OCI-LY7 (cell line): ENCODE data around the gene SLC25A17. TPM values are rescaled to one million over a fixed set of nuclear protein-coding genes. Genes with fewer than 3 reads are reported as not detected.
A peak's percentile ranks its signal among the peaks of the same experiment; 100 is the strongest.
"Not testable (repeated sequence)": the region's sequence is repeated elsewhere in the genome, so short reads cannot be mapped to it uniquely, and the experiment has no call there.

Experiments
- BruUV-seq: library from RNA; stranded (reverse); fragments of 400-500 nt; replicated peaks from 2 replicates; lab custom pipeline; 2021; lab: Mats Ljungman, UMichigan
- CTCF ChIA-PET: fragments of 300-600 bp; sonication (Branson Sonifier 250); formaldehyde crosslinking; loops from one replicate; lab custom pipeline; 2022; ENCODE audit warnings: antibody characterized with exemption; ENCODE audit not compliant: unreplicated experiment; lab: Charles Lee
- POLR2A ChIA-PET: fragments of 300-600 bp; sonication (Branson Sonifier 250); formaldehyde crosslinking; loops from one replicate; lab custom pipeline; 2022; ENCODE audit warnings: antibody characterized with exemption; lab: Charles Lee
- DNase-seq: peaks from one replicate; pipeline ENCODE4 v3.0.0-alpha.2; 2015; ENCODE audit warnings: low spot score
- H2AFZ ChIP-seq: fragments of 200-600 bp; sonication (generic), shearing (Covaris generic); 2 replicates; pipeline ENCODE4 v1.6.1; 2014; ENCODE audit warnings: mild to moderate bottlenecking, antibody characterized with exemption, low read length, moderate library complexity
- H3K27ac ChIP-seq: fragments of 200-600 bp; sonication (generic); 2 replicates; pipeline ENCODE4 v1.5.1; 2014; ENCODE audit warnings: mixed run types, low read depth, mild to moderate bottlenecking, moderate library complexity, low read length, inconsistent platforms; ENCODE audit not compliant: poor library complexity, severe bottlenecking
- H3K36me3 ChIP-seq: fragments of 200-600 bp; sonication (generic); 2 replicates; pipeline ENCODE4 v1.6.1; 2014; ENCODE audit warnings: mild to moderate bottlenecking, antibody characterized with exemption, low read length, moderate library complexity, mixed read lengths; ENCODE audit not compliant: insufficient read depth
- H3K4me1 ChIP-seq: fragments of 200-600 bp; sonication (generic); 2 replicates; pipeline ENCODE4 v1.5.1; 2014; ENCODE audit warnings: mild to moderate bottlenecking, low read length; ENCODE audit not compliant: insufficient read depth, poor library complexity, severe bottlenecking
- H3K4me2 ChIP-seq: fragments of 200-600 bp; sonication (generic); 2 replicates; pipeline ENCODE4 v1.6.1; 2014; ENCODE audit warnings: mild to moderate bottlenecking, low read length
- H3K4me3 ChIP-seq: fragments of 200-600 bp; sonication (generic); 2 replicates; pipeline ENCODE4 v1.5.1; 2014; ENCODE audit warnings: mild to moderate bottlenecking, low read depth, low read length; ENCODE audit not compliant: poor library complexity, severe bottlenecking
- H3K79me2 ChIP-seq: fragments of 200-600 bp; sonication (generic); 2 replicates; pipeline ENCODE4 v1.6.1; 2016; ENCODE audit warnings: low read depth, mild to moderate bottlenecking, low read length, moderate library complexity, mixed read lengths; ENCODE audit not compliant: insufficient read depth
- H3K9me2 ChIP-seq: fragments of 200-600 bp; sonication (generic); 2 replicates; pipeline ENCODE4 v1.6.1; 2016; ENCODE audit warnings: mild to moderate bottlenecking, low read length, mixed read lengths; ENCODE audit not compliant: insufficient read depth
- H3K9me3 ChIP-seq: fragments of 200-600 bp; sonication (generic); 2 replicates; pipeline ENCODE4 v1.6.1; 2014; ENCODE audit warnings: mild to moderate bottlenecking, mixed run types, low read length, mixed read lengths
- H4K20me1 ChIP-seq: fragments of 200-600 bp; sonication (generic); 2 replicates; pipeline ENCODE4 v1.6.1; 2014; ENCODE audit warnings: mild to moderate bottlenecking, antibody characterized with exemption, low read length, moderate library complexity, mixed read lengths; ENCODE audit not compliant: insufficient read depth
- EZH2phosphoT487 ChIP-seq: fragments of 200-600 bp; sonication (generic); IDR thresholded peaks from 2 replicates; pipeline ENCODE4 v1.6.1; 2018; ENCODE audit warnings: low read depth, borderline replicate concordance, mild to moderate bottlenecking, mixed run types, antibody characterized with exemption, low read length, moderate library complexity, mixed read lengths
- intact Hi-C: fragments of 100-400 bp; cut with micrococcal nuclease; formaldehyde crosslinking; loops from one replicate; pipeline ENCODE4 v1.10.0; 2022; ENCODE audit not compliant: unreplicated experiment
- total RNA-seq, 2 experiments: library from RNA; depleted of rRNA in 1 of 2; stranded (reverse); fragments of >200 nt in 1 of 2; shearing (Covaris generic) in 1 of 2; gene quantifications; 2 replicates each; pipeline ENCODE4 v1.2.3, GENCODE V29; 2014 to 2022
- TF ChIP-seq, protein P1 (sequence below): fragments of 200-600 bp; sonication (generic); conservative IDR thresholded peaks from 2 replicates; pipeline ENCODE4 v1.5.1; 2014; ENCODE audit warnings: mild to moderate bottlenecking, antibody characterized with exemption, low read length, moderate library complexity, mixed read lengths

SLC25A17 gene
- total RNA-seq, 2 experiments from 2014 or later, result 25.9 to 37.9 TPM

DNA sequence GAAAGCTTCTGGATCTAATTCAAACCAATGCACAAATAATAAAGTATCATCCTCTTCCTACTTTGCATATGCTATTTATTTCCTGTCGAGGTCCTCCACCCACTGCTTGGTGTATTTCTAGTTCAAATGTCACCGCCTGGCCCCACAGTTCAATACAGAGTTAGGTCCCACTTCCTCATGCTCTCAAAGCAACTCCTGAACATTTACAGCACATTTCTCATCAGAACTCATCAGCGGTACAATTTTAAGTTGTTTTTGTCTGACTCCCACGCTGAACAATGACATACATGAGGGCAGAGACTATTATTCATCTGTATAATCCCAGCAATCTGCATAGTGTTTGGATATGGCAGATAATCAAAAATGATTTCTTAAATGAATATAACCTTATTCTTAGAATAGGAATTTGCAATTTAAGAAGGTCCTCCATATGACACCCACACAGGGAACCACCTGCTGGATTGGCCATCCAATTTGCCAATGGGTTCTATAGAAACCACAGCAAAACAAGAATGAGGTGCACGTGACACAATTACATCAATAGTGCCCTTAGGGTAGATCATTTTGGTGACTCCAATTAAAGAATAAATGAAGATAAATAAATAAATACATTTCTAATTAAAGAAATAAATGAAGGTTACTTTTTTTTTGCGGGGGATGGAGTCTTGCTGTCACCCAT is 54.2 kb downstream of the SLC25A17 start:
- no peaks in the 10 kb centered on the region for H3K79me2 ChIP-seq
- peak overlapping the region; percentile 31 for H3K27ac ChIP-seq
- peaks cover 13% of the 10 kb centered on the region for H3K4me1 ChIP-seq
- no peaks in the 10 kb centered on the region for H3K9me3 ChIP-seq
- peak; percentile 24 for DNase-seq
- ChIA-PET POLR2A (interaction anchor here (0.5 kb wide), 1 partner anchor 135 kb away, joined by 4 read pairs; no protein-coding TSS in a partner anchor), CTCF (no interaction called here)
- peak overlapping the region; percentile 32; the same call in 1 of the 2 replicates for H2AFZ ChIP-seq
- H3K36me3 ChIP-seq, result peaks cover 28% of the 10 kb centered on the region
- TF ChIP-seq, protein P1, sequence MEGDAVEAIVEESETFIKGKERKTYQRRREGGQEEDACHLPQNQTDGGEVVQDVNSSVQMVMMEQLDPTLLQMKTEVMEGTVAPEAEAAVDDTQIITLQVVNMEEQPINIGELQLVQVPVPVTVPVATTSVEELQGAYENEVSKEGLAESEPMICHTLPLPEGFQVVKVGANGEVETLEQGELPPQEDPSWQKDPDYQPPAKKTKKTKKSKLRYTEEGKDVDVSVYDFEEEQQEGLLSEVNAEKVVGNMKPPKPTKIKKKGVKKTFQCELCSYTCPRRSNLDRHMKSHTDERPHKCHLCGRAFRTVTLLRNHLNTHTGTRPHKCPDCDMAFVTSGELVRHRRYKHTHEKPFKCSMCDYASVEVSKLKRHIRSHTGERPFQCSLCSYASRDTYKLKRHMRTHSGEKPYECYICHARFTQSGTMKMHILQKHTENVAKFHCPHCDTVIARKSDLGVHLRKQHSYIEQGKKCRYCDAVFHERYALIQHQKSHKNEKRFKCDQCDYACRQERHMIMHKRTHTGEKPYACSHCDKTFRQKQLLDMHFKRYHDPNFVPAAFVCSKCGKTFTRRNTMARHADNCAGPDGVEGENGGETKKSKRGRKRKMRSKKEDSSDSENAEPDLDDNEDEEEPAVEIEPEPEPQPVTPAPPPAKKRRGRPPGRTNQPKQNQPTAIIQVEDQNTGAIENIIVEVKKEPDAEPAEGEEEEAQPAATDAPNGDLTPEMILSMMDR, result no peak
- no peak for TF ChIP-seq EZH2phosphoT487
- H3K9me2 ChIP-seq, result no peaks in the 10 kb centered on the region
- intact Hi-C loops, result no loop called here
- peak overlapping the region; percentile 39 for H3K4me2 ChIP-seq
- no TSS peak for BruUV-seq
- H4K20me1 ChIP-seq, result no peaks in the 10 kb centered on the region
- no peak overlapping the region for H3K4me3 ChIP-seq

- Histone ChIP-seq H3K27ac (no peak overlapping the region), H3K79me2 (no peaks in the 10 kb centered on the region), H3K4me2 (no peak overlapping the region), H3K4me3 (no peak overlapping the region), H3K4me1 (peaks cover 8% of the 10 kb centered on the region), H2AFZ (0 out of 2 replicates have a peak overlapping the region, but pooled peaks have one; percentile 7), H3K36me3 (no peaks in the 10 kb centered on the region), H4K20me1 (no peaks in the 10 kb centered on the region), H3K9me2 (no peaks in the 10 kb centered on the region), H3K9me3 (no peaks in the 10 kb centered on the region)
- CTCF ChIA-PET, result interaction anchor here (1.3 kb wide), 1 partner anchor 77 kb away, joined by 5 read pairs; no protein-coding TSS in a partner anchor
- intact Hi-C loops, result loop anchor here (10.0 kb wide), 1 partner anchor 235 kb away; no protein-coding TSS in a partner anchor
- TF ChIP-seq, protein P1, result no peak
- no peak for TF ChIP-seq EZH2phosphoT487
- DNase-seq, result no peak
- BruUV-seq, result no TSS peak
- POLR2A ChIA-PET, result interaction anchor here (0.6 to 0.7 kb wide), 3 partner anchors 89 to 548 kb away, joined by 3 to 4 read pairs (median 3); no protein-coding TSS in a partner anchor
Measured at GRCh38 chr22:40759294-40759840, 59.8 kb downstream of the SLC25A17 start.

DNA sequence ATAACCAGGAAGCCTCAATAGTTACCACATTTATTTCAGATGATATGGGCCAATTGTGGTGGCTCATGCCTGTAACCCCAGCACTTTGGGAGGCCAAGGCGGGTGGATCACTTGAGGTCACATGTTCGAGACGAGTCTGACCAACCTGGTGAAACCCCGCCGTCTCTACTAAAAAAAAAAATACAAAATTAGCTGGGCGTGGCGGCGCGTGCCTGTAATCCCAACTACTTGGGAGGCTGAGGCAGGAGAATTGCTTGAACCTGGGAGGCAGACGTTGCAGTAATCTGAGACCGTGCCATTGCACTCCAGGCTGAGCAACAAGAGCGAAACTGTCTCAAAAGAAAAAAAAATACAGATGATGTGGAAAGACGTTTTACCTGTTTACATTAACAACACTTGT is 60.3 kb downstream of the SLC25A17 start:
- not testable (repeated sequence) for BruUV-seq, H3K27ac ChIP-seq, H4K20me1 ChIP-seq, H3K4me2 ChIP-seq, H3K79me2 ChIP-seq, H3K36me3 ChIP-seq, DNase-seq, H3K4me1 ChIP-seq, H3K9me3 ChIP-seq, H2AFZ ChIP-seq, H3K4me3 ChIP-seq, H3K9me2 ChIP-seq
- CTCF ChIA-PET, result interaction anchor here (1.3 kb wide), 1 partner anchor 76 kb away, joined by 5 read pairs; no protein-coding TSS in a partner anchor
- intact Hi-C loops, result loop anchor here (10.0 kb wide), 1 partner anchor 234 kb away; no protein-coding TSS in a partner anchor
- POLR2A ChIA-PET, result interaction anchor here (0.6 to 0.7 kb wide), 2 partner anchors 89 to 814 kb away, joined by 3 read pairs; no protein-coding TSS in a partner anchor
